OCI-LY7 (cell line): Measurements from ENCODE around the gene AATK. TPM values are rescaled to one million over a fixed set of nuclear protein-coding genes. Genes with fewer than 3 reads are reported as not detected.
A peak's percentile ranks its signal among the peaks of the same experiment; 100 is the strongest.

Experiments
- BruUV-seq: library from RNA; stranded (reverse); fragments of 400-500 nt; replicated peaks from 2 replicates; lab custom pipeline; 2021; lab: Mats Ljungman, UMichigan
- CTCF ChIA-PET: fragments of 300-600 bp; sonication (Branson Sonifier 250); formaldehyde crosslinking; loops from one replicate; lab custom pipeline; 2022; ENCODE audit warnings: antibody characterized with exemption; ENCODE audit not compliant: unreplicated experiment; lab: Charles Lee
- POLR2A ChIA-PET: fragments of 300-600 bp; sonication (Branson Sonifier 250); formaldehyde crosslinking; loops from one replicate; lab custom pipeline; 2022; ENCODE audit warnings: antibody characterized with exemption; lab: Charles Lee
- DNase-seq: peaks from one replicate; pipeline ENCODE4 v3.0.0-alpha.2; 2015; ENCODE audit warnings: low spot score
- H2AFZ ChIP-seq: fragments of 200-600 bp; sonication (generic), shearing (Covaris generic); 2 replicates; pipeline ENCODE4 v1.6.1; 2014; ENCODE audit warnings: mild to moderate bottlenecking, antibody characterized with exemption, low read length, moderate library complexity
- H3K27ac ChIP-seq: fragments of 200-600 bp; sonication (generic); 2 replicates; pipeline ENCODE4 v1.5.1; 2014; ENCODE audit warnings: mixed run types, low read depth, mild to moderate bottlenecking, moderate library complexity, low read length, inconsistent platforms; ENCODE audit not compliant: poor library complexity, severe bottlenecking
- H3K36me3 ChIP-seq: fragments of 200-600 bp; sonication (generic); 2 replicates; pipeline ENCODE4 v1.6.1; 2014; ENCODE audit warnings: mild to moderate bottlenecking, antibody characterized with exemption, low read length, moderate library complexity, mixed read lengths; ENCODE audit not compliant: insufficient read depth
- H3K4me1 ChIP-seq: fragments of 200-600 bp; sonication (generic); 2 replicates; pipeline ENCODE4 v1.5.1; 2014; ENCODE audit warnings: mild to moderate bottlenecking, low read length; ENCODE audit not compliant: insufficient read depth, poor library complexity, severe bottlenecking
- H3K4me2 ChIP-seq: fragments of 200-600 bp; sonication (generic); 2 replicates; pipeline ENCODE4 v1.6.1; 2014; ENCODE audit warnings: mild to moderate bottlenecking, low read length
- H3K4me3 ChIP-seq: fragments of 200-600 bp; sonication (generic); 2 replicates; pipeline ENCODE4 v1.5.1; 2014; ENCODE audit warnings: mild to moderate bottlenecking, low read depth, low read length; ENCODE audit not compliant: poor library complexity, severe bottlenecking
- H3K79me2 ChIP-seq: fragments of 200-600 bp; sonication (generic); 2 replicates; pipeline ENCODE4 v1.6.1; 2016; ENCODE audit warnings: low read depth, mild to moderate bottlenecking, low read length, moderate library complexity, mixed read lengths; ENCODE audit not compliant: insufficient read depth
- H3K9me2 ChIP-seq: fragments of 200-600 bp; sonication (generic); 2 replicates; pipeline ENCODE4 v1.6.1; 2016; ENCODE audit warnings: mild to moderate bottlenecking, low read length, mixed read lengths; ENCODE audit not compliant: insufficient read depth
- H3K9me3 ChIP-seq: fragments of 200-600 bp; sonication (generic); 2 replicates; pipeline ENCODE4 v1.6.1; 2014; ENCODE audit warnings: mild to moderate bottlenecking, mixed run types, low read length, mixed read lengths
- H4K20me1 ChIP-seq: fragments of 200-600 bp; sonication (generic); 2 replicates; pipeline ENCODE4 v1.6.1; 2014; ENCODE audit warnings: mild to moderate bottlenecking, antibody characterized with exemption, low read length, moderate library complexity, mixed read lengths; ENCODE audit not compliant: insufficient read depth
- CTCF ChIP-seq: fragments of 200-600 bp; sonication (generic); conservative IDR thresholded peaks from 2 replicates; pipeline ENCODE4 v1.5.1; 2014; ENCODE audit warnings: mild to moderate bottlenecking, antibody characterized with exemption, low read length, moderate library complexity, mixed read lengths
- EZH2phosphoT487 ChIP-seq: fragments of 200-600 bp; sonication (generic); IDR thresholded peaks from 2 replicates; pipeline ENCODE4 v1.6.1; 2018; ENCODE audit warnings: low read depth, borderline replicate concordance, mild to moderate bottlenecking, mixed run types, antibody characterized with exemption, low read length, moderate library complexity, mixed read lengths
- intact Hi-C: fragments of 100-400 bp; cut with micrococcal nuclease; formaldehyde crosslinking; loops from one replicate; pipeline ENCODE4 v1.10.0; 2022; ENCODE audit not compliant: unreplicated experiment
- total RNA-seq, 2 experiments: library from RNA; depleted of rRNA in 1 of 2; stranded (reverse); fragments of >200 nt in 1 of 2; shearing (Covaris generic) in 1 of 2; gene quantifications; 2 replicates each; pipeline ENCODE4 v1.2.3, GENCODE V29; 2014 to 2022

Gene AATK
- total RNA-seq, 2 experiments from 2014 or later = 0.03 TPM; not detected in 1

GRCh38 chr17:81101614-81102306 lies 64.3 kb downstream of the AATK start:
- no peaks in the 10 kb centered on the region for H3K9me2 ChIP-seq
- H3K4me3 ChIP-seq = no peak overlapping the region
- no peaks in the 10 kb centered on the region for H4K20me1 ChIP-seq
- peaks cover 4% of the 10 kb centered on the region for H3K4me1 ChIP-seq
- H3K9me3 ChIP-seq = no peaks in the 10 kb centered on the region
- H3K36me3 ChIP-seq = no peaks in the 10 kb centered on the region
- intact Hi-C loops = loop anchor here (1.0 to 5.0 kb wide), 3 partner anchors 59 to 140 kb away; no protein-coding TSS in a partner anchor
- no peak overlapping the region for H3K4me2 ChIP-seq
- DNase-seq = peak; percentile 93
- no peaks in the 10 kb centered on the region for H3K79me2 ChIP-seq
- BruUV-seq = no TSS peak
- ChIA-PET CTCF (interaction anchor here (0.6 kb wide), 1 partner anchor 195 kb away, joined by 3 read pairs; no protein-coding TSS in a partner anchor), POLR2A (no interaction called here)
- peak overlapping the region; percentile 1; the same call in 1 of the 2 replicates for H2AFZ ChIP-seq
- H3K27ac ChIP-seq = no peak overlapping the region
- no peak for TF ChIP-seq EZH2phosphoT487
- peak; percentile 100 for TF ChIP-seq CTCF

- POLR2A ChIA-PET = no interaction called here
- Histone ChIP-seq H3K9me2 (no peaks in the 10 kb centered on the region), H3K79me2 (no peaks in the 10 kb centered on the region), H3K4me1 (peaks cover 4% of the 10 kb centered on the region), H3K4me3 (no peak overlapping the region), H3K4me2 (no peak overlapping the region), H2AFZ (no peak overlapping the region), H4K20me1 (no peaks in the 10 kb centered on the region), H3K36me3 (no peaks in the 10 kb centered on the region), H3K9me3 (no peaks in the 10 kb centered on the region), H3K27ac (no peak overlapping the region)
- DNase-seq = no peak
- CTCF ChIA-PET = no interaction called here
- BruUV-seq = no TSS peak
- intact Hi-C loops = loop anchor here (1.0 to 5.0 kb wide), 3 partner anchors 58 to 141 kb away; no protein-coding TSS in a partner anchor
- TF ChIP-seq CTCF (no peak), EZH2phosphoT487 (no peak)
These were observed 65.4 kb downstream of the AATK start for GRCh38 chr17:81100668-81101067.

- Histone ChIP-seq H3K79me2 (no peaks in the 10 kb centered on the region), H3K9me3 (no peaks in the 10 kb centered on the region), H3K27ac (no peak overlapping the region), H3K4me1 (peaks cover 8% of the 10 kb centered on the region), H3K4me3 (no peak overlapping the region), H2AFZ (no peak overlapping the region), H3K36me3 (no peaks in the 10 kb centered on the region), H3K9me2 (no peaks in the 10 kb centered on the region), H3K4me2 (no peak overlapping the region), H4K20me1 (no peaks in the 10 kb centered on the region)
- POLR2A ChIA-PET = no interaction called here
- no peak for DNase-seq
- TF ChIP-seq EZH2phosphoT487 = no peak
- TF ChIP-seq CTCF = no peak
- BruUV-seq = no TSS peak
- CTCF ChIA-PET = no interaction called here
- intact Hi-C loops = loop anchor here (5.0 kb wide), 1 partner anchor 58 kb away; no protein-coding TSS in a partner anchor
These were observed 66.1 kb downstream of the AATK start for GRCh38 chr17:81099888-81100287.
